GM12872 (cell line): ENCODE data around the gene MYO7B.

Experiments used
- CTCF ChIP-seq: IDR thresholded peaks from 3 replicates; pipeline ENCODE4 v1.5.1; 2011; ENCODE audit warnings: low read depth, mild to moderate bottlenecking, low read length, moderate library complexity; ENCODE audit not compliant: insufficient read depth

MYO7B gene

GRCh38 chr2:127629637-127630036 lies 94.2 kb downstream of the MYO7B start:
- no peak for TF ChIP-seq CTCF

GRCh38 chr2:127630096-127630863 lies 94.8 kb downstream of the MYO7B start:
- TF ChIP-seq CTCF, result no peak

- TF ChIP-seq CTCF, result no peak
Measured at GRCh38 chr2:127630864-127631540, 95.5 kb downstream of the MYO7B start.

- TF ChIP-seq CTCF, result no peak
Measured at GRCh38 chr2:127631541-127631996, 96.1 kb downstream of the MYO7B start.

- TF ChIP-seq CTCF, result no peak
Measured at GRCh38 chr2:127631997-127632581, 96.6 kb downstream of the MYO7B start.

- TF ChIP-seq CTCF, result no peak
Measured at GRCh38 chr2:127632592-127633489, 97.4 kb downstream of the MYO7B start.
